Astrocyte of the cerebellum (primary cell): ENCODE data around the gene IMMT.

ENCODE experiments used
- DNase-seq: peaks from one replicate; pipeline ENCODE4 v3.0.0-alpha.2; 2011; ENCODE audit warnings: low read depth
- H3K4me3 ChIP-seq: 2 replicates; pipeline ENCODE4 v1.5.1; 2011; ENCODE audit warnings: mild to moderate bottlenecking, low read depth, low read length, moderate library complexity
- in situ Hi-C: cut with HindIII; loops from 2 replicates; pipeline ENCODE4 v1.10.0; 2017; ENCODE audit warnings: low sequenced_read_pairs
- TF ChIP-seq, protein P1 (sequence below): IDR thresholded peaks from 2 replicates; pipeline ENCODE4 v1.5.1; 2012; ENCODE audit warnings: low read length, low read depth, moderate library complexity, mild to moderate bottlenecking; ENCODE audit errors: missing control alignments

The IMMT gene

DNA sequence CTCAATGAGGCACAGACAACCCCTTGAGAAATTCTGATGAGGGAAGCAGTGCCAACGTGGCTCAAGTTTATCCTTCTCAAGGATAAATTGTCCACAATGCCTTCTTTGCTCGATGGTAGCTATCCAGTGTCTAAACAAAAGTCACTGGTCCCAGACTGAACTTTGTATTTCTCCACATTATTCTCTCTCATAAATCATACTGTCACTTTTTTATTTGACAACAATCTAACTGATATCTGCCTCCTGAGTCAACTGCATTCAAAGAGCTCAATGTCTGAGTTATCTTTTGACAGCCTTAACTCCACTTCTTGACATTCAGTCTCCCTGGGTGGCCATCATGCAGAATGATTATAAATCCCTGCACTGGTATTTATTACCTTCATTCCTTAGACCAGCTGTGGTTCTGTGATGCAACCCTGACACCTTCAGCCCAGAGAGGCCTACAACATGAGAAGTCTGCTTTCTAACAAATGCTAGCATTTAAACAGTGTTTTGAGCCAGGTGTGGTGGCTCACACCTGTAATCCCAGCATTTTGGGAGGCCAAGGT lies 38.2 kb downstream of the IMMT start:
- in situ Hi-C loops = no loop called here
- DNase-seq = no peak
- no peak overlapping the region for H3K4me3 ChIP-seq
- TF ChIP-seq, protein P1, sequence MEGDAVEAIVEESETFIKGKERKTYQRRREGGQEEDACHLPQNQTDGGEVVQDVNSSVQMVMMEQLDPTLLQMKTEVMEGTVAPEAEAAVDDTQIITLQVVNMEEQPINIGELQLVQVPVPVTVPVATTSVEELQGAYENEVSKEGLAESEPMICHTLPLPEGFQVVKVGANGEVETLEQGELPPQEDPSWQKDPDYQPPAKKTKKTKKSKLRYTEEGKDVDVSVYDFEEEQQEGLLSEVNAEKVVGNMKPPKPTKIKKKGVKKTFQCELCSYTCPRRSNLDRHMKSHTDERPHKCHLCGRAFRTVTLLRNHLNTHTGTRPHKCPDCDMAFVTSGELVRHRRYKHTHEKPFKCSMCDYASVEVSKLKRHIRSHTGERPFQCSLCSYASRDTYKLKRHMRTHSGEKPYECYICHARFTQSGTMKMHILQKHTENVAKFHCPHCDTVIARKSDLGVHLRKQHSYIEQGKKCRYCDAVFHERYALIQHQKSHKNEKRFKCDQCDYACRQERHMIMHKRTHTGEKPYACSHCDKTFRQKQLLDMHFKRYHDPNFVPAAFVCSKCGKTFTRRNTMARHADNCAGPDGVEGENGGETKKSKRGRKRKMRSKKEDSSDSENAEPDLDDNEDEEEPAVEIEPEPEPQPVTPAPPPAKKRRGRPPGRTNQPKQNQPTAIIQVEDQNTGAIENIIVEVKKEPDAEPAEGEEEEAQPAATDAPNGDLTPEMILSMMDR = no peak

DNA sequence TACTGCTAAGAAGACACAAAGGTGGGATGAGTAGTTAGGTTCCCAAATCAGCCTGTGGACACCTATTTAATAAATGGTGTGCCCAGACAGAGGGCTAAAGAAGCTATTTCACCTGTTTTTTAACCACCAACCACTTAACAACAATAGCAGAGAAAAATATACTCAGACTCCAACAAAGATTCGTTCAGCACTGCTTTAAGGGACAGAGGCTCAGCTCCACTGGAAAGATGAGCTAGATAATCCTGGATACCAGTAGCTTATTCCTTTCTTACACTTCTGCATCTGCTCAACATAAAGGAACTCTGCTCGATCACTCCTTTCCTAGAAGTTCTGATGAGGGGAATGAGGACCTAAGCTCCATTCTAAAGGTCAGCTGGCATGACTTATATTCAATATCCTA lies 44.8 kb downstream of the IMMT start:
- in situ Hi-C loops = no loop called here
- TF ChIP-seq, protein P1 = no peak
- H3K4me3 ChIP-seq = no peak overlapping the region

DNA sequence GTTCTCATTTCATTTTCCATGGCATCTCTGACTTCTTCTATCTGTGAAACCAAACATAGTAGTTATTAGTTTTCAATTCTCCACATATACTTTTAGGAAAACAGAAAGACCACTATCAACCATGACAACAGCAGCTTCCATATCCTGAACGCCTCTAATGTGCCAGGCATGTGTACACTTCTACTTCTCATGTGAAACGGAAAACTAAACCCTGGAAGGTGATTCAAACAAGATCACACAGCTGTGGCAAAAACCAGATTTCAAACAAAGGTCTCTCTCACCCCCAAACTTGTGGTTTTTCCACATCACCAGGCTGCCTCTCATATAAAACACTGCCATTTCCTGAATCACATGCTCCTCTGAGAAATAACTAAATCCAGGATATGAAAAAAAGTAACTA lies 47.5 kb downstream of the IMMT start:
- DNase-seq = no peak
- TF ChIP-seq, protein P1 = no peak
- in situ Hi-C loops = no loop called here
- H3K4me3 ChIP-seq = no peak overlapping the region

More for the DNA sequence above, 44.8 kb downstream of the IMMT start:
- no peak for DNase-seq

DNA sequence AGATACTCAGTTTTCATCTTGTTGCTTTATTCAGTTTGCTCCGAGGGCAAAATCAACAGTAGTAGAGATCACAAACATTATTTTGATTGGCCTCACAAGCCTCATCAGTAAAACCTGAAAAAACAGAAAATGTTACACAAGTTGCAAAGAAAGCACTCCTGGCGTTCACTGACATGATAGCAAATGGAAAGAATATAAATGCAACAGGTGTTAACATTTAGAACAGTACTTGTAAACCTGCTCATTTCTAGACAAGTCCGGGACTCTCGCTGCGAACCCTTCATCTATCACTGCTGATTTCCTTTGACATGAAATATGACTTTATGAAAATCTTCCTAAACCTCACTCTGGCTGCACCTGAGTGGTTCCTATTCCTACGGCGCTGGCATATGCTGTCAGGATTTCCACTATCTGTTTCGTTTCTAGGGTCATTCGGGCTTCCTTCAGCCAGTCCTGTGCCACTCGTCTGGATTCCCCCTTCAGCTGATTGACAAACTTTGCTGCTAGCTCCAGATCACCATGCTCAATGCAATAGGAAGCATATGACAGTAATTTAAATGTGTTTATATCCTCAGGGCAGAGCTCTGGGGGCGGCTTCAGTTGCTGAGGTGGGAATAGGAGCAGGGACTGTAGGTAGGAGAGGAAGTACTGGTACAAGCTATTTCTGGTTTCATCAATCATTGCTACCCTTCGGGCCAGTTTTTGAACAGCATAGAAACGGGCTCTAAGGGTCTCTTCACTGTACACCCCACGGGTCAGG lies 51.2 kb downstream of the IMMT start:
- in situ Hi-C loops = no loop called here
- H3K4me3 ChIP-seq = no peak overlapping the region
- TF ChIP-seq, protein P1 = no peak
- no peak for DNase-seq

DNA sequence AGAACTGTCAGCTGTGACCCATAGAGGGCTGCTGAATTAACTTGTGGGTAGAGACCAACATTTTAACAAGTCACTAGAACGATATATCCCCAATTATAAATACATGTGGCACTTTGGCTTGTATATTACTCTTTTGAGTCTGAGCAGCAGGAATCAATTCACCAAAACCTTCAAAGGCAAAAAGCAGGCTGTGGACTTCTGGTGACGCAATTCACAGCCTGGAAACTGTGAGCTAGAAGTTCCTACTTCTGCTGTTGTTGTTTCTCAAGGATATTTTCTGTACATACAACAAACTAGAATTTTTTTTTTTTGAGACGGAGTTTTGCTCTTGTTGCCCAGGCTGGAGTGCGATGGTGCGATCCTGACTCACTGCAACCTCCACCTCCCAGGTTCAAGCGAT lies 52.0 kb downstream of the IMMT start:
- H3K4me3 ChIP-seq = no peak overlapping the region
- in situ Hi-C loops = no loop called here
- TF ChIP-seq, protein P1 = no peak
- DNase-seq = no peak

DNA sequence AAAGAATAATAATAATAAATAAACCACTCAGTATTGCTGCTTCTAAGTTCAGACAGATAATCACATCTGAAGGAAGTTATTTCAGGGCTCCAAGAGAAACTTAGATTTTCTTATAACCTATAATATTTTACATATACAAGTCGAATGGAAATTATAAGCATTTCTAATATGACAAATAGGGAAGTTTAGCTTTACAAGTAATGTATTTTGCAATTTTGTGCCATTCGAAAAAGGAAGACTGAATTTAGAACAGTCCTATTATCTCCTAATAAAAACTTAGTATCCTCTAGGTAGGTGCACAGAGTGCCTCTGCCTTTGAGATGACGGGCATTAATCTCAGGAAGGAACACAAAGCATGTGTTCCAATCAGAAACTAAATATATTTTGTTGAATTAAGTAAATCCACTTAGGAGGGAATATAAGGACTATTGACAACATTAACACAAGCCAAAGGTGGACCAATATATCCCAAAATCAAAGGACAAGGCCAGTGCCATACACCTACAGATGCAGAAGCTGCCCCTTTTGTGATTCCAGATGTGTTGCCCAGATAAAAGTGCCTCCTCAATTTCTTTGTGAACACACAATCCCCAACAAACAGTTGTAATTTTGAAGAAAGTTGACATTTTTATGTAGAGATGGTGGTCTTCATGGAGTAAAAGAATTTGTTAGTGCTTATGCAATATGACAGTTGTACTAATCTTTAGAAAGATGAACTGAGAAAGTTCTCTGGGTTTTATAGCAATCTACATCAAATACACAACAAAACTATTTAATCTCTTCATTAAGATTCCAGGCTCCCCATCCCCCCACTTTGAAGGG lies 52.6 kb downstream of the IMMT start:
- TF ChIP-seq, protein P1 = no peak
- in situ Hi-C loops = no loop called here

More for the DNA sequence above, 52.6 kb downstream of the IMMT start:
- no peak overlapping the region for H3K4me3 ChIP-seq
- no peak for DNase-seq
